Neural progenitor cell (in vitro differentiated cells): ENCODE measurements around the gene BTBD6. TPM values are rescaled to one million over a fixed set of nuclear protein-coding genes. Genes with fewer than 3 reads are reported as not detected.
A peak's percentile ranks its signal among the peaks of the same experiment; 100 is the strongest.

Source experiments
- DNase-seq: peaks from one replicate; pipeline ENCODE4 v3.0.0-alpha.2; 2016; ENCODE audit warnings: low spot score
- H2AFZ ChIP-seq: fragments of 200-600 bp; sonication (generic); replicated peaks from 2 replicates; pipeline ENCODE4 v1.6.1; 2016; ENCODE audit warnings: antibody characterized with exemption
- H3F3A ChIP-seq: fragments of 200-600 bp; sonication (generic); 2 replicates; pipeline ENCODE4 v1.6.1; 2016; ENCODE audit warnings: antibody characterized with exemption, low read depth
- H3K27ac ChIP-seq: fragments of 200-600 bp; sonication (generic); 2 replicates; pipeline ENCODE4 v1.5.1; 2016; ENCODE audit warnings: mild to moderate bottlenecking
- H3K27me3 ChIP-seq: fragments of 200-600 bp; sonication (generic); 2 replicates; pipeline ENCODE4 v1.6.1; 2016; ENCODE audit warnings: mild to moderate bottlenecking, moderate library complexity
- H3K36me3 ChIP-seq: fragments of 200-600 bp; sonication (generic); 2 replicates; pipeline ENCODE4 v1.5.1; 2016
- H3K4me1 ChIP-seq: fragments of 200-600 bp; sonication (generic); 2 replicates; pipeline ENCODE4 v1.6.1; 2016; ENCODE audit warnings: mixed run types
- H3K4me2 ChIP-seq: fragments of 200-600 bp; sonication (generic); 2 replicates; pipeline ENCODE4 v1.6.1; 2016
- H3K4me3 ChIP-seq: fragments of 200-600 bp; sonication (generic); 2 replicates; pipeline ENCODE4 v1.5.1; 2016
- H3K79me2 ChIP-seq: fragments of 200-600 bp; sonication (generic); 2 replicates; pipeline ENCODE4 v1.6.1; 2016; ENCODE audit warnings: low read depth
- H3K9ac ChIP-seq: fragments of 200-600 bp; sonication (generic); 2 replicates; pipeline ENCODE4 v1.6.1; 2016
- H3K9me3 ChIP-seq: fragments of 200-600 bp; sonication (generic); 2 replicates; pipeline ENCODE4 v1.5.1; 2016; ENCODE audit warnings: low read depth
- H4K20me1 ChIP-seq: fragments of 200-600 bp; sonication (generic); 2 replicates; pipeline ENCODE4 v1.6.1; 2016; ENCODE audit warnings: low read depth
- H3K27ac Mint-ChIP-seq: 3 replicates; pipeline ENCODE4 v1.8.0; 2021; ENCODE audit warnings: mixed read lengths
- H3K27me3 Mint-ChIP-seq: 2 replicates; pipeline ENCODE4 v1.8.0; 2022; ENCODE audit warnings: low read depth, mild to moderate bottlenecking, inconsistent platforms, moderate library complexity, mixed read lengths; ENCODE audit not compliant: insufficient read depth
- H3K36me3 Mint-ChIP-seq: 3 replicates; pipeline ENCODE4 v1.8.0; 2021; ENCODE audit warnings: mixed read lengths
- H3K4me1 Mint-ChIP-seq: 3 replicates; pipeline ENCODE4 v1.8.0; 2021; ENCODE audit warnings: mixed read lengths
- H3K4me3 Mint-ChIP-seq: 3 replicates; pipeline ENCODE4 v1.8.0; 2021; ENCODE audit warnings: mild to moderate bottlenecking, moderate library complexity, mixed read lengths
- H3K9me3 Mint-ChIP-seq: 3 replicates; pipeline ENCODE4 v1.8.0; 2020; ENCODE audit warnings: mixed read lengths
- EZH2 ChIP-seq: fragments of 200-600 bp; sonication (generic); IDR thresholded peaks from 2 replicates; pipeline ENCODE4 v1.6.1; 2017; ENCODE audit warnings: antibody characterized with exemption, mild to moderate bottlenecking, moderate library complexity
- EZH2phosphoT487 ChIP-seq: fragments of 200-600 bp; sonication (generic); IDR thresholded peaks from 2 replicates; pipeline ENCODE4 v1.6.1; 2017; ENCODE audit warnings: antibody characterized with exemption
- total RNA-seq: library from RNA; depleted of rRNA; stranded (reverse); fragments of >200 nt; gene quantifications from 2 replicates; pipeline ENCODE4 v1.2.3, GENCODE V29; 2015; ENCODE audit warnings: low replicate concordance
- TF ChIP-seq, protein P1 (sequence below): fragments of 200-600 bp; sonication (generic); IDR thresholded peaks from 2 replicates; pipeline ENCODE4 v1.5.1; 2017; ENCODE audit warnings: antibody characterized with exemption, mild to moderate bottlenecking

BTBD6 gene
- total RNA-seq, 1 donor from 2014 or later: 9.0 TPM

DNA sequence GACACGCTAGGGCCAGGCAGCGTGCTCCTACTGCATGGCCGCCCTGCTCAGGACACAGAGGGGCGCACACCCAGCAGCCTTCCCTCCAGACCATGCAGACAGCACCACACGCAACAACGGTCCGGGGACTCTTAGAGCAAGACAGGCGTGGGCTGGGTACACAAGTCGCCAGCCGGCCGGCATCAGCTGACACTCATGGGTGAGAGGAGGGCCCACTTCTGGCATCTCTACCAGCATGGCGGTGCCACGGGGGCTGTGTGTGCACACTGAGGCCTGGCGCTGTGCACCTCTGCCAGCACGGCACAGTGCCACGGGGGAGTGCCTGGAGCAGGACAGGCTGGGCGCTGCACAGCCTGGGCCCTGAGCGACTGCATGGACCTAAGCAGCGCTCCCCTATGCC, 6.7 kb upstream of the BTBD6 start:
- Mint-ChIP-seq H3K4me3 (no peak overlapping the region), H3K27me3 (no peaks in the 10 kb centered on the region), H3K4me1 (no peaks in the 10 kb centered on the region), H3K9me3 (no peaks in the 10 kb centered on the region), H3K27ac (no peak overlapping the region), H3K36me3 (peaks cover 10% of the 10 kb centered on the region)
- H4K20me1 ChIP-seq: peaks cover 6% of the 10 kb centered on the region
- H3K4me1 ChIP-seq: no peaks in the 10 kb centered on the region
- H3K4me2 ChIP-seq: no peak overlapping the region
- DNase-seq: no peak
- H3K36me3 ChIP-seq: no peaks in the 10 kb centered on the region
- no peak overlapping the region for H3K4me3 ChIP-seq
- peaks cover 33% of the 10 kb centered on the region for H3K79me2 ChIP-seq
- H3K9ac ChIP-seq: no peak overlapping the region
- no peaks in the 10 kb centered on the region for H3K27me3 ChIP-seq
- H2AFZ ChIP-seq: no peak overlapping the region
- no peaks in the 10 kb centered on the region for H3F3A ChIP-seq
- H3K27ac ChIP-seq: no peak overlapping the region
- TF ChIP-seq EZH2: no peak
- TF ChIP-seq EZH2phosphoT487: no peak
- TF ChIP-seq, protein P1, sequence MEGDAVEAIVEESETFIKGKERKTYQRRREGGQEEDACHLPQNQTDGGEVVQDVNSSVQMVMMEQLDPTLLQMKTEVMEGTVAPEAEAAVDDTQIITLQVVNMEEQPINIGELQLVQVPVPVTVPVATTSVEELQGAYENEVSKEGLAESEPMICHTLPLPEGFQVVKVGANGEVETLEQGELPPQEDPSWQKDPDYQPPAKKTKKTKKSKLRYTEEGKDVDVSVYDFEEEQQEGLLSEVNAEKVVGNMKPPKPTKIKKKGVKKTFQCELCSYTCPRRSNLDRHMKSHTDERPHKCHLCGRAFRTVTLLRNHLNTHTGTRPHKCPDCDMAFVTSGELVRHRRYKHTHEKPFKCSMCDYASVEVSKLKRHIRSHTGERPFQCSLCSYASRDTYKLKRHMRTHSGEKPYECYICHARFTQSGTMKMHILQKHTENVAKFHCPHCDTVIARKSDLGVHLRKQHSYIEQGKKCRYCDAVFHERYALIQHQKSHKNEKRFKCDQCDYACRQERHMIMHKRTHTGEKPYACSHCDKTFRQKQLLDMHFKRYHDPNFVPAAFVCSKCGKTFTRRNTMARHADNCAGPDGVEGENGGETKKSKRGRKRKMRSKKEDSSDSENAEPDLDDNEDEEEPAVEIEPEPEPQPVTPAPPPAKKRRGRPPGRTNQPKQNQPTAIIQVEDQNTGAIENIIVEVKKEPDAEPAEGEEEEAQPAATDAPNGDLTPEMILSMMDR: no peak
- no peaks in the 10 kb centered on the region for H3K9me3 ChIP-seq

DNA sequence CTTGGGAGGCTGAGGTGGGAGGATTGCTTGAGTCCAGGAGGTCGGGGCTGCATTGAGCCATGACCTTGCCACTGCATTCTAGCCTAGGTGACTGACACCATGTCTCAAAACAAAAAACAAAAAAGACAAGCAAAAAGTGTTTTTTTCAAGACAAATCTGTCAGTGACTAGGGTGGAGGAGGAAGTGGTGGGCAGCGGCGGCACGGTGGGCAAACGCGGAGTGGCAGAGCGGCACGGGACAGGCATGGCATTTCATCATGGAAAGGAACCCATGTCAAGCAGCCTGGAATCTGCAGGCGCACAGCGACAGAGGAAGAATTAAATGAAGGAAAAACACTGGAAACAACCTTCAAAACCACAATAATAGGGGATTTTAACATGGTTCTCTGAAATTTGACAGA, 4.0 kb upstream of the BTBD6 start:
- Histone ChIP-seq H3K36me3 (no peaks in the 10 kb centered on the region), H2AFZ (no peak overlapping the region), H3K9ac (no peak overlapping the region), H3K27me3 (peaks cover 4% of the 10 kb centered on the region), H3K79me2 (peaks cover 45% of the 10 kb centered on the region), H3F3A (peaks cover 7% of the 10 kb centered on the region), H3K4me1 (peaks cover 8% of the 10 kb centered on the region), H3K4me3 (no peak overlapping the region), H3K9me3 (no peaks in the 10 kb centered on the region), H3K27ac (no peak overlapping the region), H3K4me2 (no peak overlapping the region), H4K20me1 (peaks cover 22% of the 10 kb centered on the region)
- no peak for TF ChIP-seq EZH2
- TF ChIP-seq, protein P1: no peak
- TF ChIP-seq EZH2phosphoT487: no peak
- Mint-ChIP-seq H3K36me3 (peaks cover 10% of the 10 kb centered on the region), H3K4me3 (no peak overlapping the region), H3K9me3 (no peaks in the 10 kb centered on the region), H3K4me1 (peaks cover 2% of the 10 kb centered on the region), H3K27ac (no peak overlapping the region), H3K27me3 (peaks cover 2% of the 10 kb centered on the region)
- DNase-seq: no peak

- peaks cover 2% of the 10 kb centered on the region for H3K27me3 Mint-ChIP-seq
- Histone ChIP-seq H2AFZ (no peak overlapping the region), H3F3A (peaks cover 11% of the 10 kb centered on the region), H3K4me1 (peaks cover 10% of the 10 kb centered on the region), H3K9me3 (no peaks in the 10 kb centered on the region), H3K4me3 (no peak overlapping the region), H4K20me1 (peaks cover 34% of the 10 kb centered on the region), H3K27me3 (peaks cover 7% of the 10 kb centered on the region), H3K36me3 (no peaks in the 10 kb centered on the region), H3K27ac (no peak overlapping the region), H3K4me2 (no peak overlapping the region), H3K9ac (no peak overlapping the region), H3K79me2 (peaks cover 35% of the 10 kb centered on the region)
- H3K36me3 Mint-ChIP-seq: peaks cover 16% of the 10 kb centered on the region
- TF ChIP-seq, protein P1: no peak
- TF ChIP-seq EZH2 (no peak), EZH2phosphoT487 (no peak)
- no peaks in the 10 kb centered on the region for H3K9me3 Mint-ChIP-seq
- H3K4me1 Mint-ChIP-seq: peaks cover 2% of the 10 kb centered on the region
- no peak for DNase-seq
- no peak overlapping the region for H3K27ac Mint-ChIP-seq
- peak overlapping the region; percentile 86 for H3K4me3 Mint-ChIP-seq
These were observed 1.3 kb upstream of the BTBD6 start for GRCh38 chr14:105247026-105247425.
